BLaER1 (cell line): ENCODE results near the gene CCDC78.

Experiments used
- H3K27ac ChIP-seq: shearing (Covaris generic); formaldehyde crosslinking; 2 replicates; pipeline ENCODE4 v1.8.1; 2022
- H3K27me3 ChIP-seq: shearing (Covaris generic); formaldehyde crosslinking; 2 replicates; pipeline ENCODE4 v1.8.1; 2022
- H3K36me3 ChIP-seq: shearing (Covaris generic); formaldehyde crosslinking; 2 replicates; pipeline ENCODE4 v1.8.1; 2022
- H3K4me1 ChIP-seq: shearing (Covaris generic); formaldehyde crosslinking; 2 replicates; pipeline ENCODE4 v1.8.1; 2022
- H3K4me2 ChIP-seq: shearing (Covaris generic); formaldehyde crosslinking; 2 replicates; pipeline ENCODE4 v1.8.1; 2022
- H3K4me3 ChIP-seq: shearing (Covaris generic); formaldehyde crosslinking; 2 replicates; pipeline ENCODE4 v1.8.1; 2022
- H3K9ac ChIP-seq: shearing (Covaris generic); formaldehyde crosslinking; 2 replicates; pipeline ENCODE4 v1.8.1; 2022
- H3K9me3 ChIP-seq: shearing (Covaris generic); formaldehyde crosslinking; 2 replicates; pipeline ENCODE4 v1.8.1; 2022
- H4K20me1 ChIP-seq: shearing (Covaris generic); formaldehyde crosslinking; 2 replicates; pipeline ENCODE4 v1.8.1; 2022
- Cebpa-rat ChIP-seq: shearing (Covaris generic); IDR thresholded peaks from 2 replicates; pipeline ENCODE4 v1.8.1; 2022

Gene CCDC78

GRCh38 chr16:726438-727290 lies at the start of gene CCDC78, which contains the start of gene HAGHL:
Gene CCDC78, minus strand, starts transcription at chr16:726443. Its CDS starts 76 bp downstream, at chr16:726367.
Gene HAGHL, plus strand, starts transcription at chr16:727106. Its CDS starts 404 bp downstream, at chr16:727510.
- Histone ChIP-seq H3K4me3 (peak within 1 kb of the TSS; percentile 80), H4K20me1 (peaks cover 78% of the 10 kb centered on the region), H3K9me3 (no peaks in the 10 kb centered on the region), H3K27me3 (no peaks in the 10 kb centered on the region), H3K9ac (peak within 1 kb of the TSS; percentile 83), H3K4me2 (peak within 1 kb of the TSS; percentile 100), H3K27ac (peak within 1 kb of the TSS; percentile 89), H3K4me1 (peaks cover 76% of the 10 kb centered on the region), H3K36me3 (peaks cover 27% of the 10 kb centered on the region)
- TF ChIP-seq Cebpa-rat, result no peak

- peaks cover 41% of the 10 kb centered on the region for H3K4me1 ChIP-seq
- no peaks in the 10 kb centered on the region for H3K36me3 ChIP-seq
- H3K27me3 ChIP-seq, result no peaks in the 10 kb centered on the region
- no peak for TF ChIP-seq Cebpa-rat
- no peak overlapping the region for H3K4me3 ChIP-seq
- H3K9ac ChIP-seq, result no peak overlapping the region
- H3K9me3 ChIP-seq, result no peaks in the 10 kb centered on the region
- no peak overlapping the region for H3K4me2 ChIP-seq
- H3K27ac ChIP-seq, result no peak overlapping the region
- no peaks in the 10 kb centered on the region for H4K20me1 ChIP-seq
These were observed 49.1 kb upstream of the CCDC78 start for GRCh38 chr16:775236-775796.

DNA sequence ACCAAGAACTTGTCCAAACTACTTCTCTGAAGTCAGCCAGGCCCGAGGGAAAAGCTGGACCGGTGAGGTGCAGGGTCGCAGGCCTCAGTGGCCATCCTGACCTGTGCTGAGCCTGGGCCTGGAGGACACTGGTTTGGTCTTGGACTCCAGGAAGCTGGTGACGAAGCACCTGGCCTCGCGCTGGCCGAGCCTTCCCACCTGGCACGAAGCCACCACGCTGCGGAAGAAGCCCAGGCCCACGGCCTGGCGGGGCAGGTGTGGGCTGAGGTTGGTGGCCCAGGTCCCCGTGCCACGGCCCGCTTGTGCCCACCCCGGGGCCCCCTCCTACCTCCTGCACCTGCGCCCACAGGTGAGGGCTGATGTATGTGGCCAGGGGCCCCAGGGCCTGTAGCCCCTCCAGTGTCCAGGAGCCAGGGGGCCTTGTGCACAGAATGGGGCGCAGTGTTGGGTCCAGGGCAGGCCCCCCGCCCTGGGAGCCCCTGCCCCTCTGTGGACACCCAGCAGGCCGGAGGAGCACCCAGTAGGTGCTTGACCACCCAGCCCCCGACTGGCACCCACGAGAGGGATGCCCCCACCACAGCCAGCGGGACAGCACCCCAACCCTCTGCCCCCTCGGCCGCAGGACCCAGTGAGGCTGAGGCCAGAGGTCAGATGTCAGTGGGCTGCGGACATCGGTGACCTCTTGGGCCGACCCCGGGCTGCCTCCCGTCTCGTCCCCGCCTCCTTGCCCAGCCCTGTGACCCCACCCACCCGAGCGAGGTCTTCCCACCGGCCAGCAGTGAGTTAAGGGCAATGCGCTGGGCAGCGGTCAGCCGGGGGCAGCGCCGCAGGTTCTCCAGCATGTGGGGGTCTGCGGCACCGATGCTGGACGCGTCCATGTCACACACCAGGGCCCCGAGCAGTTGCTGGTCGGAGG lies 48.1 kb upstream of the CCDC78 start:
- Histone ChIP-seq H3K4me2 (no peak overlapping the region), H3K9me3 (no peaks in the 10 kb centered on the region), H3K4me1 (peaks cover 39% of the 10 kb centered on the region), H3K36me3 (no peaks in the 10 kb centered on the region), H4K20me1 (no peaks in the 10 kb centered on the region), H3K4me3 (no peak overlapping the region), H3K27ac (no peak overlapping the region), H3K27me3 (no peaks in the 10 kb centered on the region), H3K9ac (no peak overlapping the region)
- TF ChIP-seq Cebpa-rat, result no peak

- Histone ChIP-seq H3K36me3 (no peaks in the 10 kb centered on the region), H3K9ac (no peak overlapping the region), H3K4me1 (peaks cover 26% of the 10 kb centered on the region), H3K27me3 (no peaks in the 10 kb centered on the region), H3K4me2 (no peak overlapping the region), H3K9me3 (no peaks in the 10 kb centered on the region), H4K20me1 (no peaks in the 10 kb centered on the region), H3K27ac (no peak overlapping the region), H3K4me3 (no peak overlapping the region)
- no peak for TF ChIP-seq Cebpa-rat
These were observed 46.7 kb upstream of the CCDC78 start for GRCh38 chr16:772959-773358.

- Histone ChIP-seq H3K4me2 (no peak overlapping the region), H3K27ac (no peak overlapping the region)
These were observed 44.2 kb upstream of the CCDC78 start for GRCh38 chr16:770411-770810.

GRCh38 chr16:769934-770333 lies 43.7 kb upstream of the CCDC78 start:
- no peaks in the 10 kb centered on the region for H3K9me3 ChIP-seq
- no peak for TF ChIP-seq Cebpa-rat
- no peaks in the 10 kb centered on the region for H3K27me3 ChIP-seq
- H3K4me1 ChIP-seq, result no peaks in the 10 kb centered on the region
- no peaks in the 10 kb centered on the region for H3K36me3 ChIP-seq
- H3K4me3 ChIP-seq, result no peak overlapping the region
- H3K4me2 ChIP-seq, result no peak overlapping the region
- H3K27ac ChIP-seq, result no peak overlapping the region
- no peaks in the 10 kb centered on the region for H4K20me1 ChIP-seq
- H3K9ac ChIP-seq, result no peak overlapping the region

More at GRCh38 chr16:770411-770810, 44.2 kb upstream of the CCDC78 start:
- Histone ChIP-seq H3K36me3 (no peaks in the 10 kb centered on the region), H3K27me3 (no peaks in the 10 kb centered on the region), H3K9me3 (no peaks in the 10 kb centered on the region), H3K9ac (no peak overlapping the region), H3K4me3 (no peak overlapping the region), H3K4me1 (peaks cover under 1% of the 10 kb centered on the region; the same call in 1 of the 2 replicates), H4K20me1 (no peaks in the 10 kb centered on the region)
- no peak for TF ChIP-seq Cebpa-rat

- no peaks in the 10 kb centered on the region for H3K4me1 ChIP-seq
- no peak overlapping the region for H3K4me2 ChIP-seq
- no peak for TF ChIP-seq Cebpa-rat
- no peak overlapping the region for H3K4me3 ChIP-seq
- no peak overlapping the region for H3K9ac ChIP-seq
- no peaks in the 10 kb centered on the region for H3K27me3 ChIP-seq
- H3K27ac ChIP-seq, result no peak overlapping the region
- no peaks in the 10 kb centered on the region for H3K9me3 ChIP-seq
- no peaks in the 10 kb centered on the region for H3K36me3 ChIP-seq
- H4K20me1 ChIP-seq, result no peaks in the 10 kb centered on the region
These were observed 43.0 kb upstream of the CCDC78 start for GRCh38 chr16:769184-769784.

GRCh38 chr16:768428-768827 lies 42.2 kb upstream of the CCDC78 start:
- no peak overlapping the region for H3K9ac ChIP-seq
- no peaks in the 10 kb centered on the region for H3K4me1 ChIP-seq
- H3K27ac ChIP-seq, result no peak overlapping the region
- H4K20me1 ChIP-seq, result no peaks in the 10 kb centered on the region
- H3K4me3 ChIP-seq, result no peak overlapping the region
- no peaks in the 10 kb centered on the region for H3K36me3 ChIP-seq
- no peak overlapping the region for H3K4me2 ChIP-seq
- no peaks in the 10 kb centered on the region for H3K9me3 ChIP-seq
- H3K27me3 ChIP-seq, result no peaks in the 10 kb centered on the region
- TF ChIP-seq Cebpa-rat, result no peak

GRCh38 chr16:767743-768235 lies 41.5 kb upstream of the CCDC78 start:
- Histone ChIP-seq H3K4me2 (no peak overlapping the region), H3K27me3 (no peaks in the 10 kb centered on the region), H3K4me1 (peaks cover 5% of the 10 kb centered on the region; the same call in 1 of the 2 replicates), H3K9me3 (no peaks in the 10 kb centered on the region), H3K4me3 (no peak overlapping the region), H4K20me1 (no peaks in the 10 kb centered on the region), H3K27ac (no peak overlapping the region), H3K9ac (no peak overlapping the region), H3K36me3 (no peaks in the 10 kb centered on the region)
- no peak for TF ChIP-seq Cebpa-rat
